A673 (cell line): ENCODE measurements around the gene AMOT. TPM values are rescaled to one million over a fixed set of nuclear protein-coding genes. Genes with fewer than 3 reads are reported as not detected.

Experiments used
- BruUV-seq: library from RNA; stranded (reverse); fragments of 400-500 nt; replicated peaks from 2 replicates; lab custom pipeline; 2021; lab: Mats Ljungman, UMichigan
- CTCF ChIA-PET: fragments of 300-600 bp; sonication (Branson Sonifier 250); formaldehyde crosslinking; loops from one replicate; lab custom pipeline; 2022; ENCODE audit warnings: antibody characterized with exemption; lab: Charles Lee
- POLR2A ChIA-PET: fragments of 300-600 bp; sonication (Branson Sonifier 250); formaldehyde crosslinking; loops from one replicate; lab custom pipeline; 2022; ENCODE audit warnings: antibody characterized with exemption; ENCODE audit not compliant: low non-redundant PET; lab: Charles Lee
- DNase-seq: peaks from one replicate; pipeline ENCODE4 v3.0.0-alpha.2; 2015; ENCODE audit warnings: low spot score
- H3K27ac ChIP-seq: fragments of 200-600 bp; sonication (generic); 2 replicates; pipeline ENCODE4 v1.5.1; 2016; ENCODE audit warnings: mixed run types, low read depth, mild to moderate bottlenecking, mixed read lengths, antibody characterized with exemption, low read length; ENCODE audit not compliant: poor library complexity, severe bottlenecking
- H3K27me3 ChIP-seq: fragments of 200-600 bp; sonication (generic); replicated peaks from 2 replicates; pipeline ENCODE4 v1.6.1; 2017; ENCODE audit warnings: mixed run types, low read depth, mild to moderate bottlenecking, mixed read lengths, antibody characterized with exemption, low read length; ENCODE audit not compliant: insufficient read depth, poor library complexity
- H3K36me3 ChIP-seq: fragments of 200-600 bp; sonication (generic); 2 replicates; pipeline ENCODE4 v1.6.1; 2016; ENCODE audit warnings: mixed run types, mild to moderate bottlenecking, mixed read lengths, antibody characterized with exemption, low read length; ENCODE audit not compliant: insufficient read depth, poor library complexity, severe bottlenecking
- H3K4me1 ChIP-seq: fragments of 200-600 bp; sonication (generic); 2 replicates; pipeline ENCODE4 v1.6.1; 2017; ENCODE audit warnings: mixed run types, mild to moderate bottlenecking, mixed read lengths, antibody characterized with exemption, low read length; ENCODE audit not compliant: insufficient read depth, poor library complexity, severe bottlenecking
- H3K4me3 ChIP-seq: fragments of 200-600 bp; sonication (generic); 2 replicates; pipeline ENCODE4 v1.5.1; 2016; ENCODE audit warnings: low read depth, mixed run types, mild to moderate bottlenecking, mixed read lengths, low read length; ENCODE audit not compliant: poor library complexity, severe bottlenecking
- H3K9me3 ChIP-seq: fragments of 200-600 bp; sonication (generic); 2 replicates; pipeline ENCODE4 v1.6.1; 2016; ENCODE audit warnings: mixed run types, low read depth, mild to moderate bottlenecking, mixed read lengths, antibody characterized with exemption, low read length; ENCODE audit not compliant: poor library complexity, severe bottlenecking
- CTCF ChIP-seq: fragments of 300-800, 200-600 bp; sonication (generic); conservative IDR thresholded peaks from 2 replicates; pipeline ENCODE4 v1.5.1; 2017; ENCODE audit warnings: low read depth, mild to moderate bottlenecking, antibody characterized with exemption, low read length, moderate library complexity, mixed read lengths
- EZH2 ChIP-seq: fragments of 200-600 bp; sonication (generic); IDR thresholded peaks from 2 replicates; pipeline ENCODE4 v1.6.1; 2017; ENCODE audit warnings: borderline replicate concordance, low read depth, mild to moderate bottlenecking, mixed read lengths, antibody characterized with exemption, low read length; ENCODE audit not compliant: poor library complexity, severe bottlenecking
- intact Hi-C: fragments of 100-400 bp; cut with micrococcal nuclease; formaldehyde crosslinking; loops from one replicate; pipeline ENCODE4 v1.10.0; 2022; ENCODE audit not compliant: unreplicated experiment
- total RNA-seq: library from RNA; stranded (reverse); gene quantifications from 2 replicates; pipeline ENCODE4 v1.2.3, GENCODE V29; 2021

AMOT gene
- total RNA-seq, 1 experiment from 2014 or later = 2.6 TPM

- H3K27ac ChIP-seq = no peak overlapping the region
- CTCF ChIA-PET = no interaction called here
- BruUV-seq = no TSS peak
- no peaks in the 10 kb centered on the region for H3K36me3 ChIP-seq
- H3K9me3 ChIP-seq = no peaks in the 10 kb centered on the region
- no peaks in the 10 kb centered on the region for H3K4me1 ChIP-seq
- POLR2A ChIA-PET = no interaction called here
- DNase-seq = no peak
- TF ChIP-seq CTCF = no peak
- no peak for TF ChIP-seq EZH2
- H3K4me3 ChIP-seq = no peak overlapping the region
- intact Hi-C loops = no loop called here
- no peaks in the 10 kb centered on the region for H3K27me3 ChIP-seq
These were observed 87.5 kb downstream of the AMOT start for GRCh38 chrX:112753116-112753515.

GRCh38 chrX:112751076-112751475 is 89.6 kb downstream of the AMOT start:
- no peaks in the 10 kb centered on the region for H3K4me1 ChIP-seq
- BruUV-seq = no TSS peak
- no peaks in the 10 kb centered on the region for H3K27me3 ChIP-seq
- intact Hi-C loops = no loop called here
- H3K9me3 ChIP-seq = no peaks in the 10 kb centered on the region
- H3K36me3 ChIP-seq = no peaks in the 10 kb centered on the region
- ChIA-PET POLR2A (interaction anchor here (0.9 kb wide), 1 partner anchor 124 kb away, joined by 23 read pairs; no protein-coding TSS in a partner anchor), CTCF (no interaction called here)
- H3K27ac ChIP-seq = no peak overlapping the region
- no peak for DNase-seq
- H3K4me3 ChIP-seq = no peak overlapping the region
- TF ChIP-seq EZH2 (no peak), CTCF (no peak)

- no peaks in the 10 kb centered on the region for H3K4me1 ChIP-seq
- TF ChIP-seq CTCF (no peak), EZH2 (no peak)
- no peak for DNase-seq
- POLR2A ChIA-PET = no interaction called here
- intact Hi-C loops = no loop called here
- no peaks in the 10 kb centered on the region for H3K27me3 ChIP-seq
- CTCF ChIA-PET = no interaction called here
- H3K27ac ChIP-seq = no peak overlapping the region
- no peaks in the 10 kb centered on the region for H3K9me3 ChIP-seq
- BruUV-seq = no TSS peak
- no peak overlapping the region for H3K4me3 ChIP-seq
- H3K36me3 ChIP-seq = no peaks in the 10 kb centered on the region
These were observed 93.6 kb downstream of the AMOT start for GRCh38 chrX:112746812-112747595.
